Glomerular visceral epithelial cell (primary cell): ENCODE measurements around the gene PDP2.
A peak's percentile ranks its signal among the peaks of the same experiment; 100 is the strongest.
"Not testable (repeated sequence)": the region's sequence is repeated elsewhere in the genome, so short reads cannot be mapped to it uniquely, and the experiment has no call there.

ENCODE experiments used
- DNase-seq: peaks from one replicate; pipeline ENCODE4 v3.0.0-alpha.2; 2016; ENCODE audit errors: extremely low spot score

The PDP2 gene

GRCh38 chr16:66919569-66920298 is 39.4 kb downstream of the PDP2 start:
- DNase-seq = no peak

- DNase-seq = no peak
Measured at GRCh38 chr16:66920299-66920590, 39.9 kb downstream of the PDP2 start.

GRCh38 chr16:66920924-66921680 is 40.8 kb downstream of the PDP2 start:
- DNase-seq = no peak

GRCh38 chr16:66921729-66922450 is 41.6 kb downstream of the PDP2 start:
- no peak for DNase-seq

GRCh38 chr16:66923247-66923731 is 43.0 kb downstream of the PDP2 start:
- no peak for DNase-seq

GRCh38 chr16:66923866-66924265 is 43.6 kb downstream of the PDP2 start:
- peak; percentile 13 for DNase-seq

GRCh38 chr16:66924527-66925321 is 44.4 kb downstream of the PDP2 start:
- DNase-seq = peak; percentile 50

GRCh38 chr16:66925322-66925840 is 45.1 kb downstream of the PDP2 start, which contains the start of gene RRAD:
Gene RRAD (minus strand): TSS chr16:66925535. CDS start chr16:66925179, 356 bp downstream.
- DNase-seq = peak; percentile 93

- DNase-seq = peak; percentile 45
Measured at GRCh38 chr16:66926171-66926947, 46.0 kb downstream of the PDP2 start.

- peak; percentile 98 for DNase-seq
Measured at GRCh38 chr16:66926961-66927436, 46.7 kb downstream of the PDP2 start.

- peak; percentile 79 for DNase-seq
Measured at GRCh38 chr16:66927918-66928649, 47.8 kb downstream of the PDP2 start.

GRCh38 chr16:66928702-66929388 is 48.5 kb downstream of the PDP2 start:
- DNase-seq = peak; percentile 54

- peak; percentile 91 for DNase-seq
Measured at GRCh38 chr16:66930189-66930588, 49.9 kb downstream of the PDP2 start.

GRCh38 chr16:66931665-66932064 is 51.4 kb downstream of the PDP2 start:
- no peak for DNase-seq

- DNase-seq = no peak
Measured at GRCh38 chr16:66932076-66932475, 51.8 kb downstream of the PDP2 start.

- no peak for DNase-seq
Measured at GRCh38 chr16:66933776-66934137, 53.4 kb downstream of the PDP2 start.

- DNase-seq = peak; percentile 80
Measured at GRCh38 chr16:66934138-66934838, 54.0 kb downstream of the PDP2 start, which contains the start of gene CIAO2B. Gene CIAO2B (minus strand): TSS chr16:66934402. CDS start chr16:66934364, 38 bp downstream.

- not testable (repeated sequence) for DNase-seq
Measured at GRCh38 chr16:66934839-66935313, 54.6 kb downstream of the PDP2 start.
